HL-60 (cell line): ENCODE results near the gene MYADML2.

Experiments used
- DNase-seq, 2 experiments: peaks; one replicate each; pipeline ENCODE4 v3.0.0-alpha.2; 2010 to 2020; ENCODE audit warnings: low read depth in 1 of 2, low spot score in 1 of 2
- H3K27ac ChIP-seq: fragments of 250-450 bp; sonication (Bioruptor Pico); replicated peaks from 2 replicates; pipeline ENCODE4 v1.5.1; 2020; ENCODE audit warnings: mild to moderate bottlenecking, moderate library complexity
- H3K27me3 ChIP-seq: fragments of 250-450 bp; sonication (Bioruptor Pico); 2 replicates; pipeline ENCODE4 v1.5.1; 2021; ENCODE audit warnings: mild to moderate bottlenecking, moderate library complexity; ENCODE audit not compliant: insufficient read depth, poor library complexity, severe bottlenecking
- H3K4me3 ChIP-seq: replicated peaks from 2 replicates; pipeline ENCODE4 v1.5.1; 2011; ENCODE audit warnings: mild to moderate bottlenecking, control low read depth, low read length; ENCODE audit not compliant: insufficient read depth
- GABPA ChIP-seq: IDR thresholded peaks from 2 replicates; pipeline ENCODE4 v1.6.1; 2012; ENCODE audit warnings: low read depth
- POLR2AphosphoS5 ChIP-seq: IDR thresholded peaks from 2 replicates; pipeline ENCODE4 v1.6.1; 2012; ENCODE audit warnings: low read depth
- SPI1 ChIP-seq: IDR thresholded peaks from 2 replicates; pipeline ENCODE4 v1.6.1; 2012; ENCODE audit warnings: low read depth, mild to moderate bottlenecking, borderline replicate concordance
- TF ChIP-seq, protein P1 (sequence below): IDR thresholded peaks from one replicate; pipeline ENCODE4 v1.5.1; 2011; ENCODE audit warnings: low read length, control low read depth, inconsistent platforms; ENCODE audit not compliant: insufficient read depth
- TF ChIP-seq, protein P2 (sequence below): IDR thresholded peaks from 2 replicates; pipeline ENCODE4 v1.6.1; 2012; ENCODE audit warnings: low read depth; ENCODE audit not compliant: insufficient replicate concordance

The MYADML2 gene

DNA sequence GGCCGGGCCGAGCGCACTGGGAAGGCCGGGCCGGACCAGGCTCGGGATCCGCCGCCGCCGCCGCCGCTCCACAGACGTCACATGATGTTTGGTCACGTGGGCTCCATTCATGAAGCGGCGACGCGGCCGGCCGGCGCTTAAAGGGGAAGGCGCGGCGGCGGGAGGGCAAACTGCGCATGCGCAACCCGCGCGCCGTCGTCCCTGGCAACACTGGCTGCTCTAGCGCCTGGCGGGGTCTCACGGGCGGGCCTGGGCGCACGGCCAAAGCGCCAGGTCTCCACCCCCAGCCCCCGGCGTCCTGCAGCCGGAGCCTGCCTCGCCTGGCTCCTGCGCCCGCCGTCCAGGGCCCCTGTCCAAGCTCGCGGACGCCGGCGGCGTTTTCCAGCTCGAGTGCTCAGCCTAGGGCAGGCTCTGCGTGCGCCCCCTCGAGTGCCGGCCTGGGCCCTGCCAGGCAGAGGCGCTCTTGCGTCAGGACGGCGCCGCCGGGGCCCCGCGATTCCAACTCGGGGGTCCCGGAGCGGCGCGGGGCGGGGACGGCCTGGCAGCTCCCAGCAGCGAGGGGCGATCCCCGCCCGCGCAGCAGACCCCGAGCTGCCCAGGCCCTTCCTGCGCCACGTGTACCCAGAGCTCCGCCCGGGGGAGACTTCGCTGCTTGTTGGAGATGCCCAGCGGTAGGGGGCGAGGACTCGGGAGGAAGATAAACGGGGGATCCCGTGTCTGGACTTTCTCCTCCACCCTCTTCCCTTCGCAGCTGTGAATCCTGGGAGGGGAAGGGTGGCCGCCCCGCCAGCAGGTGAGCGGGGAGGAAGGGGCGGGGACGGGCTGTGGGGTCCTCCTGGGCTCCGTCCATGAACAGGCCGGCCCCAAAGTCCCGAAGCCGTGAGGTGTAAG is 19.1 kb downstream of the MYADML2 start, which contains the start of gene MAFG:
Gene MAFG, minus strand, starts transcription at position 83 of the 891 bp plus-strand sequence. CDS start 4,550 bp downstream, outside the sequence.
- TF ChIP-seq, protein P1, sequence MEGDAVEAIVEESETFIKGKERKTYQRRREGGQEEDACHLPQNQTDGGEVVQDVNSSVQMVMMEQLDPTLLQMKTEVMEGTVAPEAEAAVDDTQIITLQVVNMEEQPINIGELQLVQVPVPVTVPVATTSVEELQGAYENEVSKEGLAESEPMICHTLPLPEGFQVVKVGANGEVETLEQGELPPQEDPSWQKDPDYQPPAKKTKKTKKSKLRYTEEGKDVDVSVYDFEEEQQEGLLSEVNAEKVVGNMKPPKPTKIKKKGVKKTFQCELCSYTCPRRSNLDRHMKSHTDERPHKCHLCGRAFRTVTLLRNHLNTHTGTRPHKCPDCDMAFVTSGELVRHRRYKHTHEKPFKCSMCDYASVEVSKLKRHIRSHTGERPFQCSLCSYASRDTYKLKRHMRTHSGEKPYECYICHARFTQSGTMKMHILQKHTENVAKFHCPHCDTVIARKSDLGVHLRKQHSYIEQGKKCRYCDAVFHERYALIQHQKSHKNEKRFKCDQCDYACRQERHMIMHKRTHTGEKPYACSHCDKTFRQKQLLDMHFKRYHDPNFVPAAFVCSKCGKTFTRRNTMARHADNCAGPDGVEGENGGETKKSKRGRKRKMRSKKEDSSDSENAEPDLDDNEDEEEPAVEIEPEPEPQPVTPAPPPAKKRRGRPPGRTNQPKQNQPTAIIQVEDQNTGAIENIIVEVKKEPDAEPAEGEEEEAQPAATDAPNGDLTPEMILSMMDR = no peak
- TF ChIP-seq SPI1 = peak; percentile 30; the same call in 1 of the 2 replicates
- H3K4me3 ChIP-seq = peak within 1 kb of the TSS; percentile 76
- no peaks in the 10 kb centered on the region for H3K27me3 ChIP-seq
- peak within 1 kb of the TSS; percentile 92 for H3K27ac ChIP-seq
- DNase-seq = peak; percentile 81 to 84

DNA sequence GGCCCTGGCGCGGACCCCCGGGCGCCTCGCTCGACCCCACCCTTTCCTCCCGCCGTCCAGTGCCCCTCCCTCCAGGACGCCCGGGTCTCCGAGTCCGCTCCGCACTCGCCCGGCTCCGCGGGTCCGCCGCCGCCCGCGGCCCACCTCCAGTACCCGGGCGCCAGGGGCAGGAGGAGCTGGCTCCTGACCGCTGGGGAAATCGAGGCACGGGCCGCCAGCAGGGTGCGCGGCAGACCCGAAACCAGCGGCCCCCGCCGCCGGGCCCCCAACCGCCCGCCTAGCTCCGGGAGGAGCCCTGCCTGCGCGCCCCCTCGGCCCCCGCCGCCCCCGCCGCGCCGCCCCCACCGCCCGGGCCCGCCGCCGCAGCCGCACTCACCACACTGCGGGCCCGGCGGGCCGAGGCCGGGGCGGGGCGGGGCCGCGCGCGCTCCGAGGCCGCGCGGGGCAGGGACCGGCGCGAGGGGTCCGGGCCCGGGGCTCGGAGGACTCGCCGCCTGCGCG is 19.8 kb downstream of the MYADML2 start:
- Histone ChIP-seq H3K27ac (peak overlapping the region; percentile 92), H3K27me3 (no peaks in the 10 kb centered on the region), H3K4me3 (peak overlapping the region; percentile 76)
- no peak for DNase-seq
- no peak for TF ChIP-seq GABPA
- TF ChIP-seq, protein P1 = no peak
- TF ChIP-seq POLR2AphosphoS5 = no peak
- TF ChIP-seq, protein P2, sequence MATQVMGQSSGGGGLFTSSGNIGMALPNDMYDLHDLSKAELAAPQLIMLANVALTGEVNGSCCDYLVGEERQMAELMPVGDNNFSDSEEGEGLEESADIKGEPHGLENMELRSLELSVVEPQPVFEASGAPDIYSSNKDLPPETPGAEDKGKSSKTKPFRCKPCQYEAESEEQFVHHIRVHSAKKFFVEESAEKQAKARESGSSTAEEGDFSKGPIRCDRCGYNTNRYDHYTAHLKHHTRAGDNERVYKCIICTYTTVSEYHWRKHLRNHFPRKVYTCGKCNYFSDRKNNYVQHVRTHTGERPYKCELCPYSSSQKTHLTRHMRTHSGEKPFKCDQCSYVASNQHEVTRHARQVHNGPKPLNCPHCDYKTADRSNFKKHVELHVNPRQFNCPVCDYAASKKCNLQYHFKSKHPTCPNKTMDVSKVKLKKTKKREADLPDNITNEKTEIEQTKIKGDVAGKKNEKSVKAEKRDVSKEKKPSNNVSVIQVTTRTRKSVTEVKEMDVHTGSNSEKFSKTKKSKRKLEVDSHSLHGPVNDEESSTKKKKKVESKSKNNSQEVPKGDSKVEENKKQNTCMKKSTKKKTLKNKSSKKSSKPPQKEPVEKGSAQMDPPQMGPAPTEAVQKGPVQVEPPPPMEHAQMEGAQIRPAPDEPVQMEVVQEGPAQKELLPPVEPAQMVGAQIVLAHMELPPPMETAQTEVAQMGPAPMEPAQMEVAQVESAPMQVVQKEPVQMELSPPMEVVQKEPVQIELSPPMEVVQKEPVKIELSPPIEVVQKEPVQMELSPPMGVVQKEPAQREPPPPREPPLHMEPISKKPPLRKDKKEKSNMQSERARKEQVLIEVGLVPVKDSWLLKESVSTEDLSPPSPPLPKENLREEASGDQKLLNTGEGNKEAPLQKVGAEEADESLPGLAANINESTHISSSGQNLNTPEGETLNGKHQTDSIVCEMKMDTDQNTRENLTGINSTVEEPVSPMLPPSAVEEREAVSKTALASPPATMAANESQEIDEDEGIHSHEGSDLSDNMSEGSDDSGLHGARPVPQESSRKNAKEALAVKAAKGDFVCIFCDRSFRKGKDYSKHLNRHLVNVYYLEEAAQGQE = no peak
- TF ChIP-seq SPI1 = no peak

DNA sequence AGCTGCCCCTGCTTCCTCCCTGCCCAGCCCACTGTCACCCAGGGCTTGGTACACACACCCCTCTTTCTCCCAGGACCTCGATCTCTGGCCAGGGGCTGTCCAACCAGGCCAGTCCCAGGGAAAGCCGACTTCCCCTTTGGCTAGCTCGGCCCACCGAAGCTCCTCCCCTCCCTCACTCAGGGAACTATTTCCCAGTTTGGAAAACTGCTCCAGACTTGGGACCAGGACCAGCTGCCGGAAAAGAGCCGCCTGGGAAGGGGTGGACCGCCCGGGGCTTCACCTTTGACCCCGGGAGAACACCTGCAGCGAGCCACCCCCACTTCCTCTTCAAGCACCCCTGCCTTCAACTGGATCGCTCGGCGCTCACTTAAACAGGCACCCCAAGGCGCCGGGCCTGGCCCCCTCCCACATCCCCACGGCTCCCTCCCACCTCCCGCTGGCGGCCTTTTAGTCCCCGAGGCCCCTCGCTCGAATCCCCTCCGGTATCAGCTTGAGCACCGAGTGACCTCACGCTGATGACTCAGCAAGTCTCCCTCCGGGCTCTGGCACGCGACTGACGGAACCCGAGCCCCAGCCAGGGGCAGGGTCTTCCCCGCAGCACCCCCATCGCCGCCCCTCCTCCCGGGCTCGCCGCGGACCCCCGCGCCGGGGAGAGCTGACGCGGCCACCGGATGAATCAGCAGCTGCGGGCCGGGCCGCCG is 20.4 kb downstream of the MYADML2 start:
- peak overlapping the region; percentile 76 for H3K4me3 ChIP-seq
- TF ChIP-seq SPI1 = peak; percentile 87
- TF ChIP-seq, protein P2 = no peak
- DNase-seq = peak; percentile 84 to 85
- H3K27ac ChIP-seq = peak overlapping the region; percentile 92
- H3K27me3 ChIP-seq = no peaks in the 10 kb centered on the region

DNA sequence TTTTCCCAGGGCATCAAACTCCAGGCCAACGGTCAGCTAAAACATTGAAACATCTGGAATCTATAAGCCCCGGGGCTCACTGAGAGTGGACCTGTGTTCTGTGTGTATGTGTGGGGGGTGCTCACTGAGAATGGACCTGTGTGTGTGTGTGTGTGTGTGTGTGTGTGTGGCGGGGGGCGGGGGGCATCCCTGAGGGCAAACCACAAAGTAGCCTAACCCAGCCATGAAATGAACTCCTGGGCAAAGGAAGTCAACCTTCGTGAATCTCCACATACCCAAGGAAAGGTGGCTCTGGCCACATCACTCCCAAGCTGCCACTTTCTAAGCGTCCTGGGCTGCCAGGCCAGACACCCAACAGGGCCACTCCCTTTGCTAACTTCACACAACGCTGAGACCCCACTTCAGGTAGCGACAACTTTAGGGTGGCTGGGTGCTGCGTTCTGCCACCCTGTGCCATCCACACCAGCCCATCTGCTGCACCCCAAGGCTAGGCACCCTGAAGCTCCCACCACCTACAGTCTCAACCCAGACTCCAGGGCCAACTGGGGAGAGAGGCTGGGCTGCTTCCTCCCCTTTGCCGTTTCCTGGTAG is 21.1 kb downstream of the MYADML2 start:
- no peaks in the 10 kb centered on the region for H3K27me3 ChIP-seq
- TF ChIP-seq POLR2AphosphoS5 (no peak), GABPA (no peak), SPI1 (no peak)
- TF ChIP-seq, protein P2 = no peak
- TF ChIP-seq, protein P1 = no peak
- DNase-seq = no peak
- H3K27ac ChIP-seq = peak overlapping the region; percentile 92
- peak overlapping the region; percentile 76 for H3K4me3 ChIP-seq
